GM12873 (cell line): ENCODE measurements around the gene EML2.

Experiments
- CTCF ChIP-seq: IDR thresholded peaks from 2 replicates; pipeline ENCODE4 v1.5.1; 2012; ENCODE audit warnings: low read depth, mild to moderate bottlenecking, moderate library complexity, low read length, control low read depth; ENCODE audit not compliant: insufficient read depth; ENCODE audit errors: missing control alignments

EML2 gene

GRCh38 chr19:45571457-45572220, 67.6 kb downstream of the EML2 start:
- no peak for TF ChIP-seq CTCF

DNA sequence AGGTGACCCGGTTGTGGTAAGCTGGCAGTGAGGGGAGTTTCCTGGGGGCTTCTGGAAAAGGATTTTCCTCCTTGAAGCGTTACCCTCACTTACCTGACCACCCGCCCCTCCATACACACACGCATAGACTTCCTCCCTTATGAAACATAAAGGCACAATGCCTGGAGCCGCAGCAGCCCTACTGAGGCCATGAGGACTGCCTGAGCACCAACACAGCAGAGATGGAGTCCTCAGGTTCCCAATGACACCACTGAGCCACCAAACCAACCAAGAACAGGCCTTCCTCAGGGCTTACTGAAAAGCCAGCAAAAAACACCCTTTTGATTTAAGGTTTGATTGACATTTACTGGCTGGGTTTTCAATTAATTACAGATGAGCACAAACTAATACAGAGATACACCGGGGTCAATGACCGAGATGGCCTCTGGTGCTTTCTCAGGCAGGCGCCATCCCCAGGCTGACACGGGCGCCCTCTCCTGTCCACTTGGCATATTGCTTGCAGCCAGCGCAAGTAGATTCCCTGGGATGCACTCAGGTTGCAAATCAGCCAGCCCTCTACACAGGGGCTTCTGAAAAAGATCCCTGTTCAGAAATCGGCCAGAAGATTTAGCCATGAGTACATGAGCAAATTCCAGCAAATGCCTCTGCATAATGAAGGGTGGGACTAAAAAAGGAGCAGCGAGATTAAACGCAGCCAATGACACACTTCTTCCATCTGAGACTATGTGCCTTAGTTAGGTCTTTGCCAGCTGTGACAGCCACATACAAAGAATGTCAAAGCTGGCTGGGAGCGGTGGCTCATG, 69.4 kb downstream of the EML2 start:
- TF ChIP-seq CTCF, result peak; percentile 78

- TF ChIP-seq CTCF, result no peak
These were observed 70.5 kb downstream of the EML2 start for GRCh38 chr19:45568732-45569131.

DNA sequence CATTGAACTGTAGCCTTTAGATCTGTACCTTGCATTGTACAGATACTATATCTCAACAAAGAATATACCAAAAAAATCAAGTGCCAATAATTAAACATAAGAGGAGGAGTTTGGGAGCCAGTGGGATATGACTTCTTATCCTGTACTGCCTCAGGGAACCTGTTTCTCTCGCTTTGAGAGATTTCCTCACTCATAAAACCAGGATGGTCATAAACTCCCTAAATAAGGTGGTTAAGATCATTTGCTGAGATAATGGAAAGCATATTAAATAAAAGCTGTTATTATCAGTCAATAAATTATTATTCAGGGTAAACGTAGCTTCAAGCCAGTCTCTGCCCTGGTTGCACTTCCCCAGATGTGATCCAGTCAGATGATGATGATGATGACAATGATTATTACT, 71.6 kb downstream of the EML2 start:
- TF ChIP-seq CTCF, result no peak

DNA sequence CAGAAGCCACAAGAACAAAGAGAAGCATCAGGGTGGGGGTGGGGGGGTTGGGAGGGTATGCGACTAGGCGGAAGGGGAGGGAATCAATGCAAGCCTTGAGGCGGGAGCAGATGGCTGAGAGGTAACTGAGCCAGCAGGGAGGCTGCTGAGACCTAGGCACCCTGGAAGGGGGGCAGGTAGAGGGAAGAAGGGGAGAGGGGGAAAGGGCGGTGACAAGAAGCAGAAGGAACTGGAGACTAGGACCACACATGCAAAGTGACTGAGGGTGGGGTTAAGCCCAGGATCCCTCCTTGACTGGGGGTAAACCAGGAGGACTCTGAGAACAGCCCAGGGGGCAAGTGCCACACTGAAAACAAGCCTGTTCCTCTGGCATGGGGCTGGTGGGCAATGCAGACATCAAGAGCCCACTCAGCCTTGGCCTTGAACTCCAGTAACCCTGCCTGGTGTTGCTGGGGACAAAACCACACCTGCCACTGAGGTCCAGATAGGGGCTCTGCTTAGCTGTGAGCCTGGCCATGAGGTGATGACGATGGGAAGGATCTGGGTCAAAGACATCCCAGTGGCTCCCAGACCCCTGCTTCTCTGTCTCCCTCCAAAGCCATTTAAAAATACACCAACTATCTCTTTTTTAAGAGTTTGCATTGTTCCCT, 74.9 kb downstream of the EML2 start:
- no peak for TF ChIP-seq CTCF

DNA sequence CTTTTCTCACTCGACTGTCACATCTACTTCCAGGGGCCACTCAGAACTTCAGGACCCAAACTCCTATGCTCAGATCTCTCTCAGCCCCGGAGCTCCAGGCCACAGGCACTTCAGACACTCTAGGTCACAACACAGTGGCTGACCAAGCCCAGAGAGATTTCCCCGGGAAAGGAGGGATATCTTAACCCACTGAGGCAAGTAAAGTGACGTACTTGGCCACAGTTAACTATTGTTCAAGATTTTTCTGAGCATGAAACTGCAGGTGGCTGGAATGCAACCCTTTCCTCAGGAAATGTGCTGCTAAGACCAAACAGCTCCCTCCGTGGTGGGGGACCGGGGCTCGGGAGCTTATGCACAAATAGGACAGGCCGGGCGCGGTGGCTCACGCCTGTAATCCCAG, 78.5 kb downstream of the EML2 start:
- TF ChIP-seq CTCF, result no peak

DNA sequence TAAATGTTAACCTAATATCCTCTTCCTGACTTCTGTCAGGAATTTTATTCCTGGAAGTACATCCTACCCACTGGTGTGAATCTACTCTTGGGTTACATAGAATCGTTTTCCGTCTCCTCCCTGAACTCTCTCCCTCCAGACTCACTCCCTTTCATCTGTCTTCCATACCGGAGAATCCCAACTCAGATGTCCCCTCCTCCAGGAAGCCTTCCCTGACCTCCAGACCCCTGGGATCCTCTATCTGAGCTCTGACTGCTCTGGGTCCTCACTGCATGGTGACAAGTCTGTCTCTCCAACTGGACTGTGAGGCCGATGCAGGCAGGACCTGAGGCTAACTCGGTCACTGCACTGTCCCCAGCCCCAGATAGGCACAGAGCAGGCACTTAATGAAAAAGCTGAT, 79.2 kb downstream of the EML2 start:
- TF ChIP-seq CTCF, result no peak
